Neural cell (in vitro differentiated cells): ENCODE measurements around the gene IGSF1. TPM values are rescaled to one million over a fixed set of nuclear protein-coding genes. Genes with fewer than 3 reads are reported as not detected.

Experiments
- H2AFZ ChIP-seq: fragments of 200-600, 300-800 bp; sonication (generic), shearing (Covaris generic); 2 replicates; pipeline ENCODE4 v1.6.0; 2014; ENCODE audit warnings: low read depth, mild to moderate bottlenecking, antibody characterized with exemption, low read length, moderate library complexity
- H3F3A ChIP-seq: fragments of 200-600 bp; shearing (Covaris generic); 2 replicates; pipeline ENCODE4 v1.6.1; 2016; ENCODE audit warnings: mild to moderate bottlenecking, moderate library complexity, mixed read lengths, antibody characterized with exemption, low read length; ENCODE audit not compliant: insufficient read depth, poor library complexity, severe bottlenecking
- H3K27ac ChIP-seq: fragments of 200-600, 300-800 bp; sonication (generic), shearing (Covaris generic); 2 replicates; pipeline ENCODE4 v1.5.1; 2014; ENCODE audit warnings: mild to moderate bottlenecking, low read length, moderate library complexity
- H3K27me3 ChIP-seq: fragments of 300-800, 200-600 bp; sonication (generic), shearing (Covaris generic); 2 replicates; pipeline ENCODE4 v1.6.0; 2014; ENCODE audit warnings: mild to moderate bottlenecking, low read depth, low read length, moderate library complexity; ENCODE audit not compliant: insufficient read depth
- H3K36me3 ChIP-seq: fragments of 300-800, 200-600 bp; sonication (generic), shearing (Covaris generic); 2 replicates; pipeline ENCODE4 v1.5.1; 2014; ENCODE audit warnings: mild to moderate bottlenecking, antibody characterized with exemption, low read length, moderate library complexity; ENCODE audit not compliant: insufficient read depth
- H3K4me2 ChIP-seq: fragments of 300-800, 200-600 bp; sonication (generic), shearing (Covaris generic); 2 replicates; pipeline ENCODE4 v1.6.0; 2014; ENCODE audit warnings: mild to moderate bottlenecking, low read length
- H3K4me3 ChIP-seq: fragments of 300-800, 200-600 bp; sonication (generic), shearing (Covaris generic); 2 replicates; pipeline ENCODE4 v1.5.1; 2014; ENCODE audit warnings: mild to moderate bottlenecking, low read length, moderate library complexity
- H3K79me2 ChIP-seq: fragments of 200-600 bp; shearing (Covaris generic); replicated peaks from 2 replicates; pipeline ENCODE4 v1.6.0; 2014; ENCODE audit warnings: mild to moderate bottlenecking, low read length, moderate library complexity; ENCODE audit not compliant: insufficient read depth
- H3K9ac ChIP-seq: fragments of 300-800, 200-600 bp; sonication (generic), shearing (Covaris generic); 2 replicates; pipeline ENCODE4 v1.6.1; 2016; ENCODE audit warnings: mild to moderate bottlenecking, low read length, mixed read lengths
- H3K9me2 ChIP-seq: fragments of 200-600 bp; shearing (Covaris generic); 2 replicates; pipeline ENCODE4 v1.6.1; 2016; ENCODE audit warnings: mild to moderate bottlenecking, low read length, mixed read lengths; ENCODE audit not compliant: insufficient read depth
- H3K9me3 ChIP-seq: fragments of 200-600, 300-800 bp; sonication (generic), shearing (Covaris generic); 2 replicates; pipeline ENCODE4 v1.6.1; 2016; ENCODE audit warnings: mild to moderate bottlenecking, mixed run types, low read length, moderate library complexity, mixed read lengths
- H4K20me1 ChIP-seq: fragments of 200-600 bp; shearing (Covaris generic); 2 replicates; pipeline ENCODE4 v1.6.1; 2016; ENCODE audit warnings: mild to moderate bottlenecking, mixed run types; ENCODE audit not compliant: insufficient read depth
- EP300 ChIP-seq: fragments of 450-650 bp; conservative IDR thresholded peaks from 2 replicates; pipeline ENCODE4 v1.6.1; 2014; ENCODE audit warnings: antibody characterized with exemption, mild to moderate bottlenecking, moderate library complexity; ENCODE audit not compliant: poor library complexity, severe bottlenecking
- EZH2 ChIP-seq: fragments of 200-600, 300-800 bp; shearing (Covaris generic), sonication (generic); IDR thresholded peaks from 2 replicates; pipeline ENCODE4 v1.6.1; 2014; ENCODE audit warnings: antibody characterized with exemption, low read length, borderline replicate concordance, mild to moderate bottlenecking; ENCODE audit not compliant: insufficient read depth, poor library complexity, severe bottlenecking
- MXI1 ChIP-seq: fragments of 450-650 bp; conservative IDR thresholded peaks from 2 replicates; pipeline ENCODE4 v1.6.1; 2014; ENCODE audit warnings: antibody characterized with exemption, mild to moderate bottlenecking; ENCODE audit not compliant: poor library complexity, severe bottlenecking
- POLR2AphosphoS5 ChIP-seq: IDR thresholded peaks from 2 replicates; pipeline ENCODE4 v1.6.1; 2012
- RAD21 ChIP-seq: fragments of 450-650 bp; conservative IDR thresholded peaks from 2 replicates; pipeline ENCODE4 v1.6.1; 2014; ENCODE audit warnings: antibody characterized with exemption, mild to moderate bottlenecking, moderate library complexity
- SMC3 ChIP-seq: fragments of 450-650 bp; conservative IDR thresholded peaks from 2 replicates; pipeline ENCODE4 v1.6.1; 2014; ENCODE audit warnings: antibody characterized with exemption, mild to moderate bottlenecking, moderate library complexity; ENCODE audit not compliant: poor library complexity
- TAF1 ChIP-seq: IDR thresholded peaks from 2 replicates; pipeline ENCODE4 v1.6.1; 2012; ENCODE audit warnings: low read depth
- polyA plus RNA-seq: library from polyadenylated mRNA; depleted of rRNA; stranded (reverse); fragments of >200 nt; gene quantifications from 2 replicates; pipeline ENCODE4 v1.2.3, GENCODE V29; 2014
- TF ChIP-seq, protein P1 (sequence below): fragments of 450-650 bp; IDR thresholded peaks from 2 replicates; pipeline ENCODE4 v1.5.1; 2014; ENCODE audit warnings: antibody characterized with exemption, mild to moderate bottlenecking, moderate library complexity; ENCODE audit not compliant: poor library complexity, severe bottlenecking
- TF ChIP-seq, protein P2 (sequence below): IDR thresholded peaks from 2 replicates; pipeline ENCODE4 v1.6.1; 2012; ENCODE audit warnings: borderline replicate concordance

Gene IGSF1
- polyA plus RNA-seq, 1 donor from 2014 or later: 2.6 TPM

DNA sequence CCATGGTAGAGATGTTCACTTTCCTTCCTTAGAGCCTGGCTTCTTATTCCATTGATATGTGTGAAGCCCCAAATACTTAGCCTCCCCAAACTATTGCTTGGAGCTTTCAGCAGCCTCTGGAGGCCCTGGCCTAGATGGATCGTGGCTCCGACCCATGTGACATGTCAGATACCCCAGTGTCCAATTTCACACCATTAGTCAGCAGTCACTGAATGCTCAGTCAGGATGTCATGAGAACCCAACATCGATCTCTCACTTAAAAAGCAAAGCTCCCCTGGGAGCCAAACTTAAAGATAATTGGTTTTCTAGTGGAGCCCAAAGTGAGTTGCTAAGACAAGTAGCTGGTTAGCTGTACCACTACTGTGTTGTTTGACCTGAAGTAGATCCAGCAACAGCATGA is 41.6 kb upstream of the IGSF1 start:
- Histone ChIP-seq H3K4me3 (no peak overlapping the region), H3K9ac (no peak overlapping the region), H3F3A (no peaks in the 10 kb centered on the region), H2AFZ (no peak overlapping the region), H3K9me3 (no peaks in the 10 kb centered on the region), H3K9me2 (no peaks in the 10 kb centered on the region), H3K36me3 (no peaks in the 10 kb centered on the region), H3K79me2 (no peaks in the 10 kb centered on the region), H3K4me2 (no peak overlapping the region), H3K27ac (no peak overlapping the region), H4K20me1 (no peaks in the 10 kb centered on the region), H3K27me3 (no peaks in the 10 kb centered on the region)
- TF ChIP-seq, protein P1, sequence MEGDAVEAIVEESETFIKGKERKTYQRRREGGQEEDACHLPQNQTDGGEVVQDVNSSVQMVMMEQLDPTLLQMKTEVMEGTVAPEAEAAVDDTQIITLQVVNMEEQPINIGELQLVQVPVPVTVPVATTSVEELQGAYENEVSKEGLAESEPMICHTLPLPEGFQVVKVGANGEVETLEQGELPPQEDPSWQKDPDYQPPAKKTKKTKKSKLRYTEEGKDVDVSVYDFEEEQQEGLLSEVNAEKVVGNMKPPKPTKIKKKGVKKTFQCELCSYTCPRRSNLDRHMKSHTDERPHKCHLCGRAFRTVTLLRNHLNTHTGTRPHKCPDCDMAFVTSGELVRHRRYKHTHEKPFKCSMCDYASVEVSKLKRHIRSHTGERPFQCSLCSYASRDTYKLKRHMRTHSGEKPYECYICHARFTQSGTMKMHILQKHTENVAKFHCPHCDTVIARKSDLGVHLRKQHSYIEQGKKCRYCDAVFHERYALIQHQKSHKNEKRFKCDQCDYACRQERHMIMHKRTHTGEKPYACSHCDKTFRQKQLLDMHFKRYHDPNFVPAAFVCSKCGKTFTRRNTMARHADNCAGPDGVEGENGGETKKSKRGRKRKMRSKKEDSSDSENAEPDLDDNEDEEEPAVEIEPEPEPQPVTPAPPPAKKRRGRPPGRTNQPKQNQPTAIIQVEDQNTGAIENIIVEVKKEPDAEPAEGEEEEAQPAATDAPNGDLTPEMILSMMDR: no peak
- TF ChIP-seq EP300 (no peak), POLR2AphosphoS5 (no peak), MXI1 (no peak), EZH2 (no peak), TAF1 (no peak), SMC3 (no peak), RAD21 (no peak)
- TF ChIP-seq, protein P2, sequence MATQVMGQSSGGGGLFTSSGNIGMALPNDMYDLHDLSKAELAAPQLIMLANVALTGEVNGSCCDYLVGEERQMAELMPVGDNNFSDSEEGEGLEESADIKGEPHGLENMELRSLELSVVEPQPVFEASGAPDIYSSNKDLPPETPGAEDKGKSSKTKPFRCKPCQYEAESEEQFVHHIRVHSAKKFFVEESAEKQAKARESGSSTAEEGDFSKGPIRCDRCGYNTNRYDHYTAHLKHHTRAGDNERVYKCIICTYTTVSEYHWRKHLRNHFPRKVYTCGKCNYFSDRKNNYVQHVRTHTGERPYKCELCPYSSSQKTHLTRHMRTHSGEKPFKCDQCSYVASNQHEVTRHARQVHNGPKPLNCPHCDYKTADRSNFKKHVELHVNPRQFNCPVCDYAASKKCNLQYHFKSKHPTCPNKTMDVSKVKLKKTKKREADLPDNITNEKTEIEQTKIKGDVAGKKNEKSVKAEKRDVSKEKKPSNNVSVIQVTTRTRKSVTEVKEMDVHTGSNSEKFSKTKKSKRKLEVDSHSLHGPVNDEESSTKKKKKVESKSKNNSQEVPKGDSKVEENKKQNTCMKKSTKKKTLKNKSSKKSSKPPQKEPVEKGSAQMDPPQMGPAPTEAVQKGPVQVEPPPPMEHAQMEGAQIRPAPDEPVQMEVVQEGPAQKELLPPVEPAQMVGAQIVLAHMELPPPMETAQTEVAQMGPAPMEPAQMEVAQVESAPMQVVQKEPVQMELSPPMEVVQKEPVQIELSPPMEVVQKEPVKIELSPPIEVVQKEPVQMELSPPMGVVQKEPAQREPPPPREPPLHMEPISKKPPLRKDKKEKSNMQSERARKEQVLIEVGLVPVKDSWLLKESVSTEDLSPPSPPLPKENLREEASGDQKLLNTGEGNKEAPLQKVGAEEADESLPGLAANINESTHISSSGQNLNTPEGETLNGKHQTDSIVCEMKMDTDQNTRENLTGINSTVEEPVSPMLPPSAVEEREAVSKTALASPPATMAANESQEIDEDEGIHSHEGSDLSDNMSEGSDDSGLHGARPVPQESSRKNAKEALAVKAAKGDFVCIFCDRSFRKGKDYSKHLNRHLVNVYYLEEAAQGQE: no peak

DNA sequence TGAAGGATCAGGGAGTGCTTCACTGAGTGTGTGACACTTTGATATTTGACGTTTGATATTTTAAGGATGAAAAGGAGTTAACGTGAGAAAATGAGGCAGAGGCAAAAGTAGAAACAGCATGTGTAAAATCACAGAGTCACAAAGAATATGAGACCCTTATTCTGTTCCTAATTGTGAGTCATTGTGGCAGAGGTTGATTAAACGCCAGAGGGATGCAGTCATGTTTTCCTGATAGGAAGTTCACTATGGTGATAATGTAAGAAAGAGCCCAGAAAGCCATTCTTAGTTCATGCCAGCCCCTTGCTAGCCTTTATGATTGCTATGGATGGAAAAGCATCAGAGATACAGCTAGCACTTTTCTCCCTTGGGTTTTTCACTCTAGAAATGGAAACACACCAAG is 33.5 kb upstream of the IGSF1 start:
- no peaks in the 10 kb centered on the region for H3K36me3 ChIP-seq
- H3K9me2 ChIP-seq: no peaks in the 10 kb centered on the region
- no peaks in the 10 kb centered on the region for H3K27me3 ChIP-seq

More for the DNA sequence above, 33.5 kb upstream of the IGSF1 start:
- H3K79me2 ChIP-seq: no peaks in the 10 kb centered on the region
- H3K4me3 ChIP-seq: no peak overlapping the region
- no peak overlapping the region for H3K4me2 ChIP-seq
- no peaks in the 10 kb centered on the region for H4K20me1 ChIP-seq
- H2AFZ ChIP-seq: no peak overlapping the region
- TF ChIP-seq TAF1 (no peak), EP300 (no peak), EZH2 (no peak), RAD21 (no peak), SMC3 (no peak), POLR2AphosphoS5 (no peak)
- no peak overlapping the region for H3K9ac ChIP-seq
- no peak overlapping the region for H3K27ac ChIP-seq
- no peaks in the 10 kb centered on the region for H3K9me3 ChIP-seq
- no peaks in the 10 kb centered on the region for H3F3A ChIP-seq
